Ovary (tissue), 9 donors: Measurements from ENCODE around the gene TSPAN16. TPM values are rescaled to one million over a fixed set of nuclear protein-coding genes. Genes with fewer than 3 reads are reported as not detected.

Source experiments
- DNase-seq, 5 donors: peaks; one replicate each; pipeline ENCODE4 v3.0.0-alpha.2; 2019 to 2020
- H3K27ac ChIP-seq, 2 donors: fragments of 200-600 bp; one replicate each; pipeline versions ENCODE4 v1.5.1 to v1.8.0; 2019 to 2022
- H3K27me3 ChIP-seq: fragments of 200-600 bp; one replicate; pipeline ENCODE4 v1.8.0; 2022
- H3K36me3 ChIP-seq: fragments of 200-600 bp; sonication (generic); one replicate; pipeline ENCODE4 v1.5.1; 2019
- H3K4me1 ChIP-seq: one replicate; pipeline ENCODE4 v1.8.1; 2013; ENCODE audit warnings: mild to moderate bottlenecking, moderate library complexity; ENCODE audit not compliant: insufficient read depth
- H3K4me3 ChIP-seq: fragments of 200-600 bp; sonication (generic); one replicate; pipeline ENCODE4 v1.5.1; 2017
- H3K9me3 ChIP-seq, 2 donors: fragments of 200-600 bp in 1 of 2; sonication (generic) in 1 of 2; one replicate each; pipeline versions ENCODE4 v1.5.1 to v1.8.1; 2013 to 2019; ENCODE audit warnings: mild to moderate bottlenecking in 1 of 2, moderate library complexity in 1 of 2
- CTCF ChIP-seq, 3 donors: fragments of 450-650 bp in 2 of 3; fragments of 200-600 bp in 1 of 3; IDR thresholded peaks; one replicate each; pipeline versions ENCODE4 v1.5.1 to v1.8.0; 2016 to 2022; ENCODE audit warnings: antibody characterized with exemption in 3 of 3, mild to moderate bottlenecking in 1 of 3
- EP300 ChIP-seq: sonication (generic); formaldehyde crosslinking; IDR thresholded peaks from one replicate; pipeline ENCODE4 v1.6.1; 2017; ENCODE audit warnings: antibody characterized with exemption
- POLR2A ChIP-seq: fragments of 450-650 bp; IDR thresholded peaks from one replicate; pipeline ENCODE4 v1.6.1; 2017; ENCODE audit warnings: antibody characterized with exemption, mild to moderate bottlenecking, moderate library complexity
- WGBS, 3 donors: extraction: QIAGEN DNeasy Blood & Tissue Kit in 1 of 3; methylation state at CpG; one replicate each; pipeline versions ENCODE4 v1.1.5 to v1.1.7; 2013 to 2017; 5-methylcytosine and 5-hydroxymethylcytosine counted together
- intact Hi-C, 4 donors: fragments of 100-400 bp; cut with DNase I; formaldehyde crosslinking; loops; one replicate each; pipeline versions ENCODE4 v1.11.0 to v1.15.1; 2022 to 2023
- polyA plus RNA-seq, 2 donors: library from polyadenylated mRNA; stranded (reverse); fragments of 200-250 nt in 1 of 2; fragments of 350-450 nt in 1 of 2; fragmentation: Illumina TruSeq in 1 of 2; extraction: RNeasy Lipid Tissue Mini Kit (QIAGEN cat#74804) in 1 of 2; gene quantifications; one replicate each; pipeline ENCODE4 v1.2.3, GENCODE V29; 2013 to 2014
- total RNA-seq, 7 donors: library from RNA; depleted of rRNA in 2 of 7; stranded (reverse); fragments of >200 nt in 2 of 7; fragmentation: NEBNext Ultra II Directional in 3 of 7; extraction: Animal tissue kit (Norgen Biotek cat#: 25700) in 3 of 7; gene quantifications; one replicate each; pipeline versions ENCODE4 v1.1.0 to v1.2.4, GENCODE V29; 2016 to 2023
- donor health status: DM: no; HTN: no; CAD: no; lungs with moderate emphysema.
- donor health status: DM: no; HTN: no; CAD: no.
- donor health status: Bipolar disorder and iron deficiency.
- donor health status: DM: yes; HTN: yes; CAD: no.
- donor health status: DM: no; HTN: no; CAD: no.
- donor health status: DM: yes; HTN: yes; CAD: no.

The TSPAN16 gene
- total and polyA plus RNA-seq, 9 donors = not detected

GRCh38 chr19:11279505-11280236 is 16.3 kb upstream of the TSPAN16 start:
- H3K9me3 ChIP-seq = no peaks in the 10 kb centered on the region
- intact Hi-C loops = loop anchor here in 1 of 4 donors (10.0 kb wide), 1 partner anchor 55 kb away; no protein-coding TSS in a partner anchor
- H3K27ac ChIP-seq = no peak overlapping the region
- TF ChIP-seq CTCF (IDR thresholded peaks at IDR 0.05) = no peak
- TF ChIP-seq POLR2A = no peak
- no peaks in the 10 kb centered on the region for H3K36me3 ChIP-seq
- no peaks in the 10 kb centered on the region for H3K27me3 ChIP-seq
- H3K4me1 ChIP-seq = no peaks in the 10 kb centered on the region
- WGBS, 3 donors = 90 to 94% (median 90%) methylated on average over 5 of the region's 5 CpGs
- no peak for DNase-seq
- H3K4me3 ChIP-seq = no peak overlapping the region

GRCh38 chr19:11281356-11282049 is 14.5 kb upstream of the TSPAN16 start:
- H3K4me1 ChIP-seq = no peaks in the 10 kb centered on the region
- no peaks in the 10 kb centered on the region for H3K9me3 ChIP-seq
- 51 to 64% (median 52%) methylated on average over 11 of the region's 11 CpGs for WGBS, 3 donors
- H3K36me3 ChIP-seq = no peaks in the 10 kb centered on the region
- no peaks in the 10 kb centered on the region for H3K27me3 ChIP-seq
- H3K27ac ChIP-seq = no peak overlapping the region
- no peak for DNase-seq
- intact Hi-C loops = loop anchor here in 1 of 4 donors (10.0 kb wide), 1 partner anchor 57 kb away; no protein-coding TSS in a partner anchor
- H3K4me3 ChIP-seq = no peak overlapping the region
- TF ChIP-seq POLR2A = no peak
- no peak for TF ChIP-seq CTCF (IDR thresholded peaks at IDR 0.05)
- no peak for TF ChIP-seq EP300

- intact Hi-C loops = loop anchor here in 1 of 4 donors (10.0 kb wide), 1 partner anchor 60 kb away; no protein-coding TSS in a partner anchor
- 28 to 34% (median 32%) methylated on average over 6 of the region's 6 CpGs for WGBS, 3 donors
- peak in 2 of 5 donors; percentile 51 to 60 for DNase-seq
- Histone ChIP-seq H3K27me3 (no peaks in the 10 kb centered on the region), H3K4me1 (no peaks in the 10 kb centered on the region), H3K36me3 (no peaks in the 10 kb centered on the region), H3K4me3 (no peak overlapping the region), H3K27ac (peak overlapping the region in 1 of 2 donors; percentile 27), H3K9me3 (no peaks in the 10 kb centered on the region)
- no peak for TF ChIP-seq EP300
- no peak for TF ChIP-seq POLR2A
- no peak for TF ChIP-seq CTCF (IDR thresholded peaks at IDR 0.05)
Measured at GRCh38 chr19:11284515-11284914, 11.4 kb upstream of the TSPAN16 start.

GRCh38 chr19:11286312-11286974 is 9.5 kb upstream of the TSPAN16 start:
- H3K36me3 ChIP-seq = no peaks in the 10 kb centered on the region
- H3K4me3 ChIP-seq = no peak overlapping the region
- H3K27ac ChIP-seq = no peak overlapping the region
- H3K4me1 ChIP-seq = no peaks in the 10 kb centered on the region
- 27 to 37% (median 33%) methylated on average over 6 of the region's 6 CpGs for WGBS, 3 donors
- no peak for DNase-seq
- no peaks in the 10 kb centered on the region for H3K27me3 ChIP-seq
- intact Hi-C loops = loop anchor here in 1 of 4 donors (10.0 kb wide), 1 partner anchor 62 kb away; no protein-coding TSS in a partner anchor
- TF ChIP-seq CTCF (IDR thresholded peaks at IDR 0.05) = peak in 1 of 3 donors; percentile 24
- TF ChIP-seq EP300 = no peak
- no peaks in the 10 kb centered on the region for H3K9me3 ChIP-seq
